Fibroblast of the aortic adventitia (primary cell): ENCODE measurements around the gene ZNF775. TPM values are rescaled to one million over a fixed set of nuclear protein-coding genes. Genes with fewer than 3 reads are reported as not detected.

Experiments used
- DNase-seq: peaks from one replicate; pipeline ENCODE4 v3.0.0-alpha.2; 2010; ENCODE audit warnings: low read depth
- H3K4me3 ChIP-seq: 2 replicates; pipeline ENCODE4 v1.5.1; 2011; ENCODE audit warnings: low read depth, mild to moderate bottlenecking, control low read depth, low read length, moderate library complexity
- CTCF ChIP-seq: IDR thresholded peaks from 2 replicates; pipeline ENCODE4 v1.5.1; 2011; ENCODE audit warnings: mild to moderate bottlenecking, low read length, control low read depth, inconsistent platforms; ENCODE audit not compliant: insufficient read depth
- total RNA-seq: library from RNA; depleted of rRNA; stranded (reverse); fragments of >200 nt; gene quantifications from 2 replicates; pipeline ENCODE4 v1.2.3, GENCODE V29; 2012; ENCODE audit warnings: low replicate concordance

ZNF775 gene
- total RNA-seq, 1 donor = 2.8 TPM

GRCh38 chr7:150428671-150429451 lies 49.7 kb downstream of the ZNF775 start:
- no peak for TF ChIP-seq CTCF
- H3K4me3 ChIP-seq = no peak overlapping the region
- peak; percentile 42 for DNase-seq

GRCh38 chr7:150429699-150430098 lies 50.6 kb downstream of the ZNF775 start:
- no peak for DNase-seq
- no peak for TF ChIP-seq CTCF
- no peak overlapping the region for H3K4me3 ChIP-seq

DNA sequence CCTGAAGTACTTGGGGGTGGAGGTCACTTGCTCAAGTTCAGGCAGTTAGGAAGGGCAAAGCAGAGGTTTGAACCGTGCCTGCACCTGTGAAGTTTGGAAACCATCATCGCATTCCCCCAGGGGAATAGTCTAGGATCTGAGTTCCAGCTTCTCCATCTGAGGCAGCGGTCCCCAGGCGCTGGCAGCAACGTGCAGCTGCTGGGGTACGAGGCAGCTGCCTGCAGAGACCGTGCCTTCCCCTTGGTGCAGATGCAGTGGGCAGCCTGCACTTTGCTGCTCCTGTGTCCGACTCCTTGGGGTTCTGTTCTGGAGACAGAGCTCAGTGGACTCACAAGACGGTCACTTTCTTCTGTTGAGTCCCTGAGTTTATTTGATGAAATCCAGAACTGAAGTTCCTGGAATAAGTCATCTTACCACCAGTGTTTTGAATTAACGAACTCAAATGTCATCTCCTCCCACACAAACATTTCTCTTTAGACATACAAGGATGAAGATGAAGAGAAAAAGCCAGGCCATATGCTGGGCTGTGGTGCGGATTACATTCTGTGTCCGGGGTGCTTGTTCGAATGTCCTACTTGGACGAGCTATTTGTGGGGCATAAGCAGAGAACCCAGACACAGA lies 51.4 kb downstream of the ZNF775 start:
- DNase-seq = no peak
- no peak for TF ChIP-seq CTCF
- H3K4me3 ChIP-seq = no peak overlapping the region

- H3K4me3 ChIP-seq = no peak overlapping the region
- no peak for TF ChIP-seq CTCF
- DNase-seq = no peak
Observed at GRCh38 chr7:150431839-150432658, 52.9 kb downstream of the ZNF775 start.

DNA sequence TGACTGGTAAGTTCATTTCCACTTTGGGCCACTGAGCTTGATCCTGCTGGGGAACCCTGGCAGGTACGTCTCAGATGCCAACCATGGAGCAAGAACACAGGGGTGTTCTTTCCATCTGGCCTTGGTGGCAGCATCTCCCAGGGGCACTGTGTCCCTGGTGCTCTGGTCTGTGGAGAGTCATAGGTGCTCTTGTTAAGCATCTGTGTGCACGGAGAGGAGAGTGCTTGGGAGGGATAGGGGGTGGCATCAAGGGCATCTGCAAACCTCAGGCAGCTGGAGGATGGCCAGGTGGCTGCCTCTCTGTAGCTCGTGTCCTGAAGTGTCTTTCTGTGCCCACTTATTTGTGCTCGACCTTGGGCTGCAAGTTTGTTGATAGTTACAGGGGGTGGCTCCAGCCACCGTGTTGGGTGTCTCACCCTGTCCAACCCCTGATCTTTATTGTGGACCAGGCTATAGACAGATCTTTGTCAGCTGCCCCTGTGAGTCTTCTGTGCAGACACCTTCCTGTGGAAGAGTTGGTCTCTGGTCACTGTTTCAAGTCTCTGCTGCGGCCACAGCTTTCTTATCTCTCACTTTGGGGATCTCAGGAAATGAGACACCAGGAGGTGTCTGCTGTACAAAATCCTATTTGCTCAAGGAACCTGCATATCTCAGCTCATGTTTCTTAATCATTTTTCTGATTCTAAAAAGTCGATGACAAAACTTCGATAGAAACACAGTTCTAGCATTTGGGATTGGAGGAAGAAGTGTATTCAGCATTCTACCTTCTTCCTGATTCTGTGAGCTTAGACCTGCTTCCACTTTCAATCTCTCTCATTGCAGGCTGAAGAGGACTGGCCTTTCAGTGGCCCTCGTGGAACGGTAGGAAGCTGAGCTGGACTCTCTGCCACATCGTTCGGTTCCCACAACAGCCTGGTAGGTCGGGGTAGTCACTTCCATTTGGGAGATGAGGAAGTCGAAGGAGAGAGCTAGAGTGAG lies 54.1 kb downstream of the ZNF775 start:
- no peak overlapping the region for H3K4me3 ChIP-seq
- no peak for TF ChIP-seq CTCF
- DNase-seq = no peak

DNA sequence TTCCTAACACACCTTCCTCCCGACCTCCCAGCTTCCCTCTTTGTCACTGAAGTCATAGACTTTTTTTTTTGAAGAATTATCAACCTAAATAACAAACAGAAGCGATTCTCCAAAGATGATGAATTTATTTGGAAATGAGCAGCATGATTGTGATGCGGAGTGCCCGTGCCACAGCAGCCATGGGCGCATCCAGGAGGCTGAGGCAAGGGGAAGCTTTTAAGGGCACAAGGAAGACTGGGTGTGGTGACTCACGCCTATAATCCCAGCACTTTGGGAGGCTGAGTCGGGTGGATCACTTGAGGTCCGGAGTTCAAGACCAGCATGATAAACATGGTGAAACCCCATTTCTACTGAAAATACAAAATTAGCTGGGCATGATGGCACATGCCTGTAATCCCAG lies 55.1 kb downstream of the ZNF775 start:
- no peak for DNase-seq
- H3K4me3 ChIP-seq = no peak overlapping the region
- TF ChIP-seq CTCF = no peak
